Measurements from ENCODE around the gene ZNF516. TPM values are rescaled to one million over a fixed set of nuclear protein-coding genes. Genes with fewer than 3 reads are reported as not detected.

Gene ZNF516
- polyA plus RNA-seq, 2 of the 4 experiments (the other 2 are of a cell fraction): 3.9 to 4.9 TPM

GRCh38 chr18:76376668-76377358 is 118.2 kb downstream of the ZNF516 start:
- Histone ChIP-seq H3K4me2 (peak overlapping the region; percentile 58), H3K9me3 (no peaks in the 10 kb centered on the region), H3K4me1 (peaks cover 15% of the 10 kb centered on the region), H3K4me3 (no peak overlapping the region), H3K27ac (peak overlapping the region; percentile 47 to 53; a peak in 3 of 6 replicates)
- no peak for ATAC-seq
- ChIA-PET POLR2A (no interaction called here), CTCF (interaction anchor here (0.6 kb wide), 2 partner anchors 409 to 573 kb away, joined by 4 read pairs; no protein-coding TSS in a partner anchor)
- FAIRE-seq: no peak
- TF ChIP-seq FOXS1 (CRISPR knock-in tag; IDR thresholded peaks at IDR 0.05) (no peak), HDAC2 (IDR thresholded peaks at IDR 0.05) (no peak), ESRRA (IDR thresholded peaks at IDR 0.05; ENCODE audit: borderline replicate concordance, low read length) (no peak), RARB (CRISPR knock-in tag; IDR thresholded peaks at IDR 0.05) (no peak), HOXB5 (CRISPR knock-in tag; IDR thresholded peaks at IDR 0.05) (no peak), ZC3H11A (IDR thresholded peaks at IDR 0.05) (no peak), ZFP36 (IDR thresholded peaks at IDR 0.05; ENCODE audit: borderline replicate concordance, partially characterized antibody) (no peak)
- TF ChIP-seq, protein P1, sequence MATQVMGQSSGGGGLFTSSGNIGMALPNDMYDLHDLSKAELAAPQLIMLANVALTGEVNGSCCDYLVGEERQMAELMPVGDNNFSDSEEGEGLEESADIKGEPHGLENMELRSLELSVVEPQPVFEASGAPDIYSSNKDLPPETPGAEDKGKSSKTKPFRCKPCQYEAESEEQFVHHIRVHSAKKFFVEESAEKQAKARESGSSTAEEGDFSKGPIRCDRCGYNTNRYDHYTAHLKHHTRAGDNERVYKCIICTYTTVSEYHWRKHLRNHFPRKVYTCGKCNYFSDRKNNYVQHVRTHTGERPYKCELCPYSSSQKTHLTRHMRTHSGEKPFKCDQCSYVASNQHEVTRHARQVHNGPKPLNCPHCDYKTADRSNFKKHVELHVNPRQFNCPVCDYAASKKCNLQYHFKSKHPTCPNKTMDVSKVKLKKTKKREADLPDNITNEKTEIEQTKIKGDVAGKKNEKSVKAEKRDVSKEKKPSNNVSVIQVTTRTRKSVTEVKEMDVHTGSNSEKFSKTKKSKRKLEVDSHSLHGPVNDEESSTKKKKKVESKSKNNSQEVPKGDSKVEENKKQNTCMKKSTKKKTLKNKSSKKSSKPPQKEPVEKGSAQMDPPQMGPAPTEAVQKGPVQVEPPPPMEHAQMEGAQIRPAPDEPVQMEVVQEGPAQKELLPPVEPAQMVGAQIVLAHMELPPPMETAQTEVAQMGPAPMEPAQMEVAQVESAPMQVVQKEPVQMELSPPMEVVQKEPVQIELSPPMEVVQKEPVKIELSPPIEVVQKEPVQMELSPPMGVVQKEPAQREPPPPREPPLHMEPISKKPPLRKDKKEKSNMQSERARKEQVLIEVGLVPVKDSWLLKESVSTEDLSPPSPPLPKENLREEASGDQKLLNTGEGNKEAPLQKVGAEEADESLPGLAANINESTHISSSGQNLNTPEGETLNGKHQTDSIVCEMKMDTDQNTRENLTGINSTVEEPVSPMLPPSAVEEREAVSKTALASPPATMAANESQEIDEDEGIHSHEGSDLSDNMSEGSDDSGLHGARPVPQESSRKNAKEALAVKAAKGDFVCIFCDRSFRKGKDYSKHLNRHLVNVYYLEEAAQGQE (IDR thresholded peaks at IDR 0.05): no peak
- WGBS (ENCODE audit: missing lambda C conversion rate): 78% methylated on average over 22 of the region's 27 CpGs
- DNase-seq (ENCODE audit: low read depth in 1 of 2, low spot score in 1 of 2): no peak

- POLR2A ChIA-PET: no interaction called here
- H3K4me3 ChIP-seq: no peak overlapping the region
- WGBS (ENCODE audit: missing lambda C conversion rate): 67% methylated on average over 2 of the region's 2 CpGs
- H3K4me1 ChIP-seq: peaks cover 15% of the 10 kb centered on the region
- FAIRE-seq (no peak), DNase-seq (ENCODE audit: low read depth in 1 of 2, low spot score in 1 of 2) (peak in 1 of 2 experiments; percentile 39), ATAC-seq (no peak)
- TF ChIP-seq NFE2L2 (conservative IDR thresholded peaks at IDR 0.05; ENCODE audit: low read length): peak; percentile 35; the same call in 1 of the 2 replicates
- peak; percentile 85 for TF ChIP-seq MAFK (IDR thresholded peaks at IDR 0.05; ENCODE audit: partially characterized antibody)
- TF ChIP-seq FOSL2 (IDR thresholded peaks at IDR 0.05): no peak
- TF ChIP-seq FOSL2 (CRISPR knock-in tag; IDR thresholded peaks at IDR 0.05): 0 out of 2 replicates have a peak, but pooled peaks have one; percentile 5
- TF ChIP-seq, protein P2, sequence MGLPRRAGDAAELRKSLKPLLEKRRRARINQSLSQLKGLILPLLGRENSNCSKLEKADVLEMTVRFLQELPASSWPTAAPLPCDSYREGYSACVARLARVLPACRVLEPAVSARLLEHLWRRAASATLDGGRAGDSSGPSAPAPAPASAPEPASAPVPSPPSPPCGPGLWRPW (IDR thresholded peaks at IDR 0.05): no peak
- CTCF ChIA-PET: interaction anchor here (0.6 kb wide), 1 partner anchor 572 kb away, joined by 4 read pairs; no protein-coding TSS in a partner anchor
- H3K4me2 ChIP-seq: peak overlapping the region; percentile 58
- peak overlapping the region; percentile 43 to 69; a peak in 4 of 6 replicates for H3K27ac ChIP-seq
- no peaks in the 10 kb centered on the region for H3K9me3 ChIP-seq
Observed at GRCh38 chr18:76376225-76376624, 118.8 kb downstream of the ZNF516 start.

DNA sequence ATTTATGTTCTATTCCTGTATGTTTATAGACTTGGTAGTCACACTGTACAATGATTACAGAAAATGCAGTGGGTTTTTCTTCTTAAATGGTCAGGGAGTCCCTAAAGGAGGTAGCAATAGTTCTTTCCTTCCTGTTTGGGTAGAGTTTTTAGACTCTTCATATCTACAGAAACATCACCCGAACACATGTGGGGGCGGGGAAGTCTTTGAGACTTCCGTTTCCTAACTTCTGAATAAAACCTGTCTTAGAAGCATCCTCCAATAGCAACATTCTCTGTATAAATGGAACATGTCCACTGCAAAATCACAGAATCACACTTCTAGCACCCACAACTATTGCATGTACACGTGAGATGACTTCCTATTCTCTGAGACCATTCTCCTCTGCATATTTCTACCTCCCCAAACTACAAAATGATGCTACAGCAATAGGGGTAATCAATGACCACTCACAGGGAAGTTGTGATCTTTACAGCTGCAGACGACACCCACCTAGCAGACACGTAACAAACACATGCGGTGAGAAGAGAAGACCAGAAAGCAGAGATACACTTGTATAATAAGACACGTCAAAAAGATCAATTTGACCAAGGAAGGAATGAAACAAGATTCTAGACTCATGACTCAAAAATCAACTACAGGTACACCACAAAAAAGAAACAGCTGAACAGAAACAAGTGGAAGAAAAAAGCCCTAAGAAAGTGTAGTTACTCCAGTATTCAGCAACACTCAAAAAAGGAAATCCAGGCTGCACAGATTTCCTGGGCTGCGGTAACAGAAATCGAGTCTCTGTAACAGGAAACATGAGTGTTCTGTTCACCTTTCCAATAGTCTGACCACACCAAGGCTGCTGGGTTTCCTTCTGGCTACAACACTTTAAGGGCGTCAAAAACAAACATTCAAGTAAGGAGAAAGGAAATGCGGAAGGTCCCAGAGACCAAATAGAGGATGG is 120.4 kb downstream of the ZNF516 start:
- FAIRE-seq (no peak), DNase-seq (ENCODE audit: low read depth in 1 of 2, low spot score in 1 of 2) (no peak), ATAC-seq (no peak)
- H3K9me3 ChIP-seq: no peaks in the 10 kb centered on the region
- no peak overlapping the region for H3K27ac ChIP-seq
- ChIA-PET CTCF (no interaction called here), POLR2A (no interaction called here)
- no peak overlapping the region for H3K4me2 ChIP-seq
- H3K4me1 ChIP-seq: peaks cover 15% of the 10 kb centered on the region
- 92% methylated on average over 12 of the region's 12 CpGs for WGBS (ENCODE audit: missing lambda C conversion rate)
- H3K4me3 ChIP-seq: no peak overlapping the region
- TF ChIP-seq EHF (CRISPR knock-in tag; IDR thresholded peaks at IDR 0.05) (no peak), FOSL2 (IDR thresholded peaks at IDR 0.05) (no peak), FOSL2 (CRISPR knock-in tag; IDR thresholded peaks at IDR 0.05) (no peak), FOSB (CRISPR knock-in tag; IDR thresholded peaks at IDR 0.05) (no peak), RFX5 (IDR thresholded peaks at IDR 0.05) (no peak), HEYL (CRISPR knock-in tag; IDR thresholded peaks at IDR 0.05) (no peak), CBX8 (IDR thresholded peaks at IDR 0.05) (no peak), BHLHE40 (IDR thresholded peaks at IDR 0.05; ENCODE audit: low read depth, low read length) (no peak), JUN (IDR thresholded peaks at IDR 0.05) (no peak), SMC3 (IDR thresholded peaks at IDR 0.05) (no peak)
- TF ChIP-seq, protein P3, sequence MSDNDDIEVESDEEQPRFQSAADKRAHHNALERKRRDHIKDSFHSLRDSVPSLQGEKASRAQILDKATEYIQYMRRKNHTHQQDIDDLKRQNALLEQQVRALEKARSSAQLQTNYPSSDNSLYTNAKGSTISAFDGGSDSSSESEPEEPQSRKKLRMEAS (IDR thresholded peaks at IDR 0.05): no peak
- TF ChIP-seq, protein P4, sequence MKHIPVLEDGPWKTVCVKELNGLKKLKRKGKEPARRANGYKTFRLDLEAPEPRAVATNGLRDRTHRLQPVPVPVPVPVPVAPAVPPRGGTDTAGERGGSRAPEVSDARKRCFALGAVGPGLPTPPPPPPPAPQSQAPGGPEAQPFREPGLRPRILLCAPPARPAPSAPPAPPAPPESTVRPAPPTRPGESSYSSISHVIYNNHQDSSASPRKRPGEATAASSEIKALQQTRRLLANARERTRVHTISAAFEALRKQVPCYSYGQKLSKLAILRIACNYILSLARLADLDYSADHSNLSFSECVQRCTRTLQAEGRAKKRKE (CRISPR knock-in tag; IDR thresholded peaks at IDR 0.05; ENCODE audit: low read depth): no peak

Measured in A549 (cell line).